VCaP (cell line): Measurements from ENCODE around the gene CMIP.

Source experiments
- H3K27ac ChIP-seq: fragments of 450-650 bp; 2 replicates; pipeline ENCODE4 v1.5.1; 2017
- CTCF ChIP-seq: fragments of 450-650 bp; conservative IDR thresholded peaks from 2 replicates; pipeline ENCODE4 v1.5.1; 2017; ENCODE audit warnings: mild to moderate bottlenecking, moderate library complexity

Gene CMIP

GRCh38 chr16:81665588-81665987 lies 221.0 kb downstream of the CMIP start:
- H3K27ac ChIP-seq = no peak overlapping the region
- no peak for TF ChIP-seq CTCF

DNA sequence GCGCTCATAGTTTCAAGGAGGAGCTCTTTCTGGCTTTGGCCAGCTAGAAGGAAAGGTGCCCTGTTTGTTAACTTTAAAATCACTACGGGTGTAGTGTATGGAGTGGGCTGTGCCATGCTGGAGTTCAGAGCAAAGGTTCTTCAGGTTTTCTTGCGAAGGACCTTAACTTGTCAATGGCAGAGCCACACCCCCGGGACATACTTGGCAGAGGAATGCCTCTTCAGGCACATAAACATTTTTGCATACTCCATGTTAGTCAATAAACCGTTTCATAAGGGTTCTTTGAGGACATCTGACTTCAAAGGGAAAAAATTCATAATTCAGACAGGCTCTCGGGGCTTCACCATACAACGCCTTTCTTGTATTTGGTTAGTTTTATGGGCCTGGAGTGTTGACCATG lies 221.5 kb downstream of the CMIP start:
- TF ChIP-seq CTCF = no peak
- H3K27ac ChIP-seq = no peak overlapping the region

DNA sequence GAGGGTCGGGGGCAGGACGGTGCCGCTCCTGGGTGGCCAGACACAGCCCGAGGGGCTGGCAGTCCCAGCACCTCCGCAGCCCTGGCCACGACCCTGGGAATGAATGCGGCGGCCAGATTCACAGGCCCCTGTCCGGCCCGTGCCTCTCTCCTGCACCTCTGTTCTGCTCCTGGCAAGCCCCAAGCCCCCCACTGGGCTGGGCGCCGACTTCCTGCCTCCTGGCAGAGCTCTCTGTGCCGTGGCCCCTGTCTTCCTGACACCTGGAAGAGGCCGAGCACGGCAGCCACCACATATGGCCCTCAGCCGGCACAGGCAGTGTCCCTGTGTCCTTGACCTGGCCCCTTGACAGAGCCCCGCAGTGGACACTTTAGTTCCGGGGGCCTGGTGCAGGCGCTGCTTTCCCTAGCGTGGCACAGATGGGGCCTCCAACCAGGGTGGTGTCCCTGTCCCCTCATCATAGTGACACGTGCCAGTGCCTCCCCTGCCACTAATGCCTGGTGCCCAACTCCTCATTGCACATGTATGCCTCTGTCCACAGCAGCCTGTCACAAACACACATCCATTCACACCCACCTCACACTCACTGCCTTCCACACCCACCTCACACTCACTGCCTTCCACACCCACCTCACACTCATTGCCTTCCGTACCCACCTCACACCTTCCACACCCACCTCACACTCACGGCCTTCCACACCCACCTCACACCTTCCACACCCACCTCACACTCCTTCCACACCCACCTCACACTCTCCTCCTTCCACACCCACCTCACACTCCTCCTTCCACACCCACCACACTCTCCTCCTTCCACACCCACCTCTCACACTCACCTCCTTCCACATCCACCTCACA lies 223.9 kb downstream of the CMIP start:
- H3K27ac ChIP-seq = no peak overlapping the region
- no peak for TF ChIP-seq CTCF

DNA sequence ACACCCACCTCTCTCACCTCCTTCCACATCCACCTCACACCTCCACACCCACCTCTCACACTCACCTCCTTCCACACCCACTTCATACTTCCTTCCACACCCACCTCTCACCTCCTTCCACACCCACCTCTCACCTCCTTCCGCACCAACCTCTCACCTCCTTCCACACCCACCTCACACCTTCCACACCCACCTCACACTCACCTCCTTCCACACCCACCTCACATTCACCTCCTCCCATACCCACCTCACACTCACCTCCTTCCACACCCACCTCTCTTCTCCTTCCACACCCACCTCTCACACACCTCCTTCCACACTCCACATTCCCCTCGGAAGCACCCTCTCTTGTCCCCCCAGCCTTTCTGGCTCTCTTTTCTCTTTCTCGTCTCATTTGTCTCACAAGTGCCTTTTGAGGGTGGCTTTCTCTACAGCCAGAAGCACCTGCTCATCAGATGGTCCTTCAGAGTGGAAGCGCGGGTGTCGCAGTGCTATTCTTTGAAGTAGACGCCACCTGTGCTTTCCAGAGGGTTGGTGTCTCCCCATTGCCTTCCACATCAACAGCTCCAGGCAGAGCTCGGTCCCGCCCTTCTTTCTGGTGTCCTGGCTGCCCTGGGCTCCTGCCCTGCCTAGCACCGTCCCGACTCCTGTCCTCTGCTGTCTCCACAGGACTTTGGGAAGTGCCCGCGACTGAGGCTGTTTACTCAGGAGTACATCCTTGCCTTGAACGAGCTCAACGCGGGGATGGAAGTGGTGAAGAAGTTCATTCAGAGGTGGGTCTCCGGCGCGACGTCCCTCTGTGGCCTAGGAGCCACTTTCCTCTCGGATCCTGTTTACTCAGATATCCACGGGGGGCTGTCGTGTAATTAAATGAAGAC lies 225.1 kb downstream of the CMIP start:
- no peak overlapping the region for H3K27ac ChIP-seq
- no peak for TF ChIP-seq CTCF

DNA sequence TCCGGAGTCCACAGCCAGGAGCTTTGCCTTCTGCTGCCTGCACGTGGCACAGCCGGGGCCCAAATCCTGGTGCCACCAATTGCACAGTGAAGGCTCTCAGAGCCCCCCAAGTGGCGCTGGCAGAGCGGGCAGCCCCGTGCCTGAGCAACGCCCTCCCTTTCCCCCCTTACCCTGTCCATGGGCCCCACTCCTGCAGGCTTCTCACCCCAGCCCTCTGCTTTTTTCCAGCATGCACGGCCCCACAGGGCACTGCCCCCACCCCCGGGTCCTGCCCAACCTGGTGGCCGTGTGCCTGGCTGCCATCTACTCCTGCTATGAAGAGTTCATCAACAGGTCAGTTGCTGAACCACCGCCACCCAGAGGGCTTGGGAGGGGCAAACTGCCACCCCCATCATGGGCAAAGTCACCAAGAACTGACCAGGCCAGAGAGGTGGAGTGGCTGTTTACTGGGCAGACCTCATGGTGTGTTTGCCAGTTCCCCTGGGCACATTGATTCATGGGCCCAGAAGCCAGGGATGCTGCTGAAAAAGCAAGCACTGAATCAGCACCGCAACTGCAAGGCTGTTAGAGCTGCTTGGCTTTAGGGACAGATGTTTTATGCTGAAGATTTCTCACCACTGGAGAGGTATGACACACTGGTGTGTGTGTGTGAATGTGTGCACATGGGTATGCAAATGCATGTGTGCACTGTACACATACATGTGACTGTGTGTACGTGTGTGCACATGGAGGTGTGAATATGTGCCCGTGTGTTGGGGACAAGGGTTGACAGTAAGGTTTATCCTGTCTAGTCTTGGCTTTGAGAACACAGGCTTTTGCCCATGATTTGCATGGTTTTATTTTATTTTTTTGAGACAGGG lies 227.4 kb downstream of the CMIP start:
- no peak for TF ChIP-seq CTCF
- no peak overlapping the region for H3K27ac ChIP-seq

DNA sequence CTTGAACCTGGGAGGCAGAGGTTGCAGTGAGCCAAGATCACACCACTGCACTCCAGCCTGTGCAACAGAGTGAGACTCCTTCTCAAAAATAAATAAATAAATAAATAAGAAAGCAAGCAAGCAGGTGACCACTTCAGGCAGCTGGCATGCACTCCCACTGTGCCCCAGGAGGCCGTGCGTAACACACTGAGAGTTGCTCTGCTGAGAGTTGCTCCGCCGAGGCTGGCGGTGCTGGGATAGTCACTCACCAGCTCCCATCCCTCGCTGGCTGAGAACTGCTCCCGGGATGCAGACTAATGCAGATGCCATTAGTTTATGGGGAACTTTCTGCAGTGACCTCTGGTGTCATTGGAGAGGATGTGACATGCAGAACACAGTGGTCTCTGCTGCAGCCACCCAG lies 228.8 kb downstream of the CMIP start:
- no peak overlapping the region for H3K27ac ChIP-seq
- no peak for TF ChIP-seq CTCF
